Large intestine (tissue), 3 donors: Measurements from ENCODE around the gene SEPHS1. TPM values are rescaled to one million over a fixed set of nuclear protein-coding genes. Genes with fewer than 3 reads are reported as not detected.

Experiments used
- DNase-seq, 2 donors: peaks; one replicate each; pipeline versions ENCODE4 v3.0.0 to v3.0.0-alpha.2; 2013
- H3K27ac ChIP-seq: one replicate; pipeline ENCODE4 v1.5.1; 2013; ENCODE audit warnings: low read length
- H3K27me3 ChIP-seq: 2 replicates; pipeline ENCODE4 v1.6.1; 2013; ENCODE audit warnings: low read length; ENCODE audit not compliant: control insufficient read depth, insufficient read depth
- H3K36me3 ChIP-seq: 2 replicates; pipeline ENCODE4 v1.6.1; 2013; ENCODE audit warnings: low read length; ENCODE audit not compliant: control insufficient read depth, insufficient read depth
- H3K4me1 ChIP-seq: one replicate; pipeline ENCODE4 v1.6.1; 2013; ENCODE audit warnings: low read length; ENCODE audit not compliant: control insufficient read depth, insufficient read depth
- H3K4me3 ChIP-seq: one replicate; pipeline ENCODE4 v1.5.1; 2013; ENCODE audit warnings: low read length
- H3K9me3 ChIP-seq: one replicate; pipeline ENCODE4 v1.6.1; 2013; ENCODE audit warnings: mild to moderate bottlenecking, low read depth, low read length, moderate library complexity; ENCODE audit not compliant: control insufficient read depth
- WGBS: methylation state at CpG from one replicate; pipeline ENCODE4 v1.1.5; 2013; ENCODE audit warnings: low lambda C conversion rate; ENCODE audit not compliant: insufficient coverage; 5-methylcytosine and 5-hydroxymethylcytosine counted together
- polyA plus RNA-seq: library from polyadenylated mRNA; unstranded; fragments of 120-200 nt; gene quantifications from one replicate; pipeline ENCODE4 v1.2.1, GENCODE V29; 2013

SEPHS1 gene
- polyA plus RNA-seq, 1 donor, result 51.3 TPM

DNA sequence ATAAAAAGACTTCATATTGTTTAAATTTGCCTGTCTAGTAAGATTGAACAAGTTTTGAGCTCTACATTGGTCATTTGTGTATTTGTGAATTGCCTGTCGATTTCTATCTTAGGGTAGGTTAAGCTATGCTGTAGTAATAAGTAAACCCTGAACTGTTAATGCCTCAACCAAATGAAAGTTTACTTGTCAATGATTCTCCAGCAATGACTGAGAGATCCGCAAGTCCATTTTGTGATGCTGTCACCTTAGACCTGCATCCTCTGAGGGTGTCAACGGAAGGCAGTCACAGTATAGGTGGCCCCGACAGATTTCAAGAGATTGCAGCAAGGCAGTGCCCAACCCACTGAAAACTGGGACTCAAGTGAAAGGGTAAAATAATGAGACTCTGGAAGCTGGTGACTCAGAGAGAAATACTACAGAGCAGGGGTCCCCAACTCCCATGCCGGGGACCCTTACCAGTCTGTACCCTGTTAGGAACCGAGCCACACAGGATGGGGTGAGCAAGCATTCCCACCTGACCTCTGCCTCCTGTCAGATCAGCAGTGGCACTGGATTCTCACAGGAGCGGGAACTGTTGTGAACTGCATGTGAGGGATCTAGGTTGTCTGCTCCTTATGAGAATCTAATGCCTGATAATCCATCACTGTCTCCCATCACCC lies 37.4 kb downstream of the SEPHS1 start:
- 40% methylated on average over 1 of the region's 7 CpGs for WGBS
- Histone ChIP-seq H3K36me3 (no peaks in the 10 kb centered on the region), H3K4me1 (no peaks in the 10 kb centered on the region), H3K27me3 (no peaks in the 10 kb centered on the region), H3K9me3 (no peaks in the 10 kb centered on the region), H3K4me3 (no peak overlapping the region), H3K27ac (no peak overlapping the region)
- no peak for DNase-seq

DNA sequence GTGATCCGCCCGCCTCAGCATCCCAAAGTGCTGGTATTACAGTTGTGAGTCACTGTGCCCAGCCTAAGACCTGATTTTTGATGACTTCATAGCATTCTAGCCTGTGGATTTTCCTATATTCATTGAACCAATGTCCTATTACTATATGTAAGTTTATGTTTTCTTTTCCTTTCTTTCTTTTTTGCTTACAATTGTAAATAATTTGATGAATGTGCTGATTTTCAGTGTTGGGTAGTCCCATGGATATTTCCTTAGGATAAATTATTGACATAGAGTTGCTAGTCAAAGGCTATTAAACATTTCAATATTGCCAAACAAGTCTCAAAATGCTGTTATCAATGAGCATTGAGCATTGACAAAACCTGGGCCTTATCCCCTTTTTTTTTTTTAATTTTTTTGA lies 38.3 kb downstream of the SEPHS1 start:
- H3K9me3 ChIP-seq, result no peaks in the 10 kb centered on the region
- no CpG with 5 or more reads among the region's 2 CpGs for WGBS
- H3K27me3 ChIP-seq, result no peaks in the 10 kb centered on the region
- no peaks in the 10 kb centered on the region for H3K4me1 ChIP-seq
- H3K36me3 ChIP-seq, result no peaks in the 10 kb centered on the region
- H3K27ac ChIP-seq, result no peak overlapping the region
- no peak for DNase-seq
- H3K4me3 ChIP-seq, result no peak overlapping the region

DNA sequence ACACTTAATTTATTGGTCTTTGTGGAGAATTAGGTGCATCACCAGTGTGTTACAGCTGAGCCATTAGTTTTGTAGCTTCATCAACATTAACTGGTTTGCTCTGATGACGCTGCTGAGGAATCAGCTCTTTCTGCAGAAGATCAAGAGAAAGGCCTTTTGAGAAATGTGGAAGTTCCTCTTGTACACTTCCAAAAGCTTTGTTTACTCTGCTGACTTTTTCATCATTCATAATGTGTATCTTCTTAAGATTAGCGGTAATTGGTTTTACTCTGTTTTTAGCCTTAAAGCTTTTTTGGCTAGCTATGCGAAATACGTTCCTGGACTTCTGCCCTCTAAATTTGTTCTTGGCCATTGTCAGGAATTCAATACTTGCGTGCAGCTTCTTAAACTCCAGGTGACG lies 40.0 kb downstream of the SEPHS1 start:
- Histone ChIP-seq H3K9me3 (no peaks in the 10 kb centered on the region), H3K4me1 (no peaks in the 10 kb centered on the region), H3K27me3 (no peaks in the 10 kb centered on the region), H3K36me3 (no peaks in the 10 kb centered on the region), H3K4me3 (no peak overlapping the region), H3K27ac (no peak overlapping the region)
- no peak for DNase-seq
- WGBS, result 80% methylated on average over 1 of the region's 6 CpGs

DNA sequence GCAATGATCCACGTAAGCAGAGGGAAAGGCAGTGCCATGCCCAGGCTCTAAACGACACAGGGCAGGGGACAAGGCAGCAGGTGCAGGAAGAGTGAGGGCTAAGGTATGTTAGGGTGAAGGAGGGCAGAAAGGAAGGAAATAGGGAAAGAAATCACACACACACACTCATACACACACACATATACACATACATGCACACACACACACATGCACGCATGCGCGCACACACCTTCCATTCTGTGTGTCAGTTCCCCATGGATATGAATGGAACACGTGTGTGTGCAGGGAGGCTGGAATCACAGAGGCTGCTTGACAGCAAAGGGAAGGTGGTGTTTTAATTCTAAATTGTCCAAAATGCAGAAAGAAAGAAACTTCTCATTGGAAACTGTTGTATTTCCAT lies 42.0 kb downstream of the SEPHS1 start:
- H3K36me3 ChIP-seq, result no peaks in the 10 kb centered on the region
- no CpG with 5 or more reads among the region's 6 CpGs for WGBS
- peaks cover 3% of the 10 kb centered on the region for H3K4me1 ChIP-seq
- no peak overlapping the region for H3K4me3 ChIP-seq
- H3K27ac ChIP-seq, result no peak overlapping the region
- no peaks in the 10 kb centered on the region for H3K27me3 ChIP-seq
- H3K9me3 ChIP-seq, result no peaks in the 10 kb centered on the region
- DNase-seq, result no peak

DNA sequence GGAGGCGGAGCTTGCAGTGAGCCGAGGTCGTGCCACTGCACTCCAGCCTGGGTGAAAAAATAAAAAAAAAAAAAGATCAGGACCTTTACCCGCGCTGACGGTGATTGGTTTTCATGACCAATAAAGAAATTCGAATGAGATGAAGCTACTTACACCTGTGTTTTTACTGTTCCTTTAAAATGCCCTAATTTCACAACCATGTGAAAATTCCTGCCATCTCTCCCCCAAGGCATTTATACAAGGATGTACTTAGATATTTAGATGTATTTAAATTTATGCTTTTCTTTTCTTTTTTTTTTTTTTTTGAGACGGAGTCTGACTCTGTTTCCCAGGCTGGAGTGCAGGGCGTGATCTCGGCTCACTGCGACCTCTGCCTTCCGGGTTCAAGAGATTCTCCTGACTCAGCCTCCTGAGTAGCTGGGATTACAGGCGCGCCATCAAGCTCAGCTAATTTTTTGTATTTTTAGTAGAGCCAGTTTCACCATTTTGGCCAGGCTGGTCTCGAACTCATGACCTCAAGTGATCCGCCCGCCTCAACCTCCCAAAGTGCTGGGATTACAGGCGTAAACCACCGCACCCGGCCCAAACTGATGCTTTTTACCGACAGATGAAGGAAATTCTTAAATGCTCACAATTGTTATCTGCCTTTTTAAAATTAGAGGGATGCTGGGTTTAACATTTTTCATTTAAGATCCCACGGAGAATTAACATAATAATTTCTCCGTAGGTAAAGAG lies 45.1 kb downstream of the SEPHS1 start:
- peaks cover 8% of the 10 kb centered on the region for H3K4me1 ChIP-seq
- no peaks in the 10 kb centered on the region for H3K9me3 ChIP-seq
- no peak overlapping the region for H3K4me3 ChIP-seq
- no peaks in the 10 kb centered on the region for H3K36me3 ChIP-seq
- H3K27me3 ChIP-seq, result no peaks in the 10 kb centered on the region
- H3K27ac ChIP-seq, result no peak overlapping the region
- DNase-seq, result no peak
- 87% methylated on average over 3 of the region's 23 CpGs for WGBS

DNA sequence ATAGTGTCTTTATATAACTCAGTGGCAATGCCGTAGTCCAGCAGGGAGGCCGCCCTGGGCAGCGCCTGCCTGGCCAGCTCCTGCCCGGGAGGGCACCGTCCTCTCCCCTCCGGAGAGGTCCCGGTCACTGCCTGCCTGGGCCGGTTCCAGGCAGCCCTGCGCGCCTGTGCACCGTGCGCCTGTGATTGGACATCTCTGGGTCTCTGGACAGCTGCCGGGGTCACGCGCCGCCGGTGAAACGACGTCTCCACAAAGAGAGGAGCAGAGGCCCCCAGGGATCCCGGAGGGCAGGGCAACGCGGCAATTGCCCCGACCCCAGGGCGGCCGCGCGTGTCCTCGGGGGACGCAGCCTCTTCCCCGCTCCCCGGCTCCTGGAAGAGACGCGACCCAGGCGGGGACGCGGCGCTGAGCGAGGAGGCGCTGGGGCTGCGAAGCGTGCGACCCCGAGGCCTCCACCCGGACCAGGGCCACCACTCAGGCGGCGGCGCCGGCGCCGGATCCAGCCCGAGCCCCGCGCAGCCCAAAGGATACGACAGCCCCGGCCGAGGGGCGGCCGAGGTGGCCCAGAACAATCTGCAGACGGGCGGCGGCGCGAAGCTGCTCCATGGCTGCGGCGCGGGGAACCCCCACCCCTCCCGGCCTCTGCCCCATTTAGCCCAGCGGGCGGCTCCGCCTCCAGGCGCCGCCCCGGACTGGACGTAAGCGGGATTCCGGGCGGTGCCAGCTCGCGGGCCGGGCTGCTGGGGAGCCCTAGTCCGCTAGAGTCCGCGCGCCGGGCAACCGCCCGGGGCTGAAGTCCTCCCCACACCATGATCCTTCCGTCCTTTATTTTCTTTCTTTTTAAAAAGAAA lies 48.4 kb downstream of the SEPHS1 start, which contains the start of gene PHYH:
TSS of gene PHYH (minus strand) at position 628 of the 851 bp plus-strand sequence. CDS start at position 606, 22 bp downstream.
- no peaks in the 10 kb centered on the region for H3K27me3 ChIP-seq
- peak; percentile 89 to 93 for DNase-seq
- H3K36me3 ChIP-seq, result peaks cover 3% of the 10 kb centered on the region
- no peaks in the 10 kb centered on the region for H3K9me3 ChIP-seq
- peaks cover 8% of the 10 kb centered on the region for H3K4me1 ChIP-seq
- WGBS, result no CpG with 5 or more reads among the region's 88 CpGs
- H3K4me3 ChIP-seq, result peak within 1 kb of the TSS; percentile 67
- peak within 1 kb of the TSS; percentile 75 for H3K27ac ChIP-seq

DNA sequence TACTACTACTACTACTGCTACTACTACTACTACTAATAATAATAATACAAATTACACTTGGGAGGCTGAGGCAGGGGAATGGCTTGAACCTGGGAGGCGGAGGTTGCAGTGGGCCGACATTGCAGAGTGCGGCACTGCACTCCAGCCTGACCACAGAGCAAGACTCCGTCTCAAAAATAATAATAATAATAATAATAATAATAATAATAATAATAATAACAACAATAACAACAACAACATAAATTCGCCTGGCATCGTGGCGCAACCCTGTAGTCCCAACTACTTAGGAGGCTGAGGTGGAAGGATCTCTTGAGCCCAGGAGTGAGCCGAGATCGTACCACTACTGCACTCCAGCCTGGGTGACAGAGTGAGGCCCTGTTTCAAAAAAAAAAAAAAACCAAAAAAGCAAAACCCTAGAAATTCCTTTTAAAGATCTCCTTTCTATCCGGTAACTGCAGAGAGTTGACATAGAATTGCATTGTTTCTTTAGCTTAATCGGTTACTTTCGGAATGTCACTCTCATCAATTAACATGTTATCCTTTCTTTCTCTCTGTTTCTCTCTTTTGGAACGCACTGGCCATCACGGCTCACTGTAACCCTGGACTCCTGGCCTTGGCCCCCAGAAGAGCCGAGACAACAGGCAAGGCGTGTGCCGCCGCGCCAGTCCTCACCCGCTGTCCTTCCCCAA lies 49.2 kb downstream of the SEPHS1 start:
- Histone ChIP-seq H3K4me1 (peaks cover 8% of the 10 kb centered on the region), H3K9me3 (no peaks in the 10 kb centered on the region), H3K27ac (peak overlapping the region; percentile 75), H3K4me3 (peak overlapping the region; percentile 67), H3K27me3 (no peaks in the 10 kb centered on the region), H3K36me3 (peaks cover 9% of the 10 kb centered on the region)
- DNase-seq, result no peak
- WGBS, result 69% methylated on average over 3 of the region's 20 CpGs

DNA sequence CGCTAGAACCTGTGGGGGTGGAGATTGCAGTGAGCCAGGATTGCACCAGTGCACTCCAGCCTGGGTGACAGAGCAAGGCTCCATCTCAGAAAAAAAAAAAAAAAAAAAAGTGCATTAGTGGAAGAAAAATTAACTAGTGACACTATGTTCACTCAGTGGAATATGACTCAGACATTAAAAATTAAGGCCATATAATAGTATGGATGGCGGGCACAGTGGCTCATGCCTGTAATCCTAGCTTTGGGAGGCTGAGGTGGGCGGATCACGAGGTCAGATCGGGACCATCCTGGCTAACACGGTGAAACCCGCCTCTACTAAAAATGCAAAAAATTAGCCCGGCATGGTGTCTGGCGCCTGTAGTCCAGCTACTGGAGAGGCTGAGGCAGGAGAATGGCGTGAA lies 51.6 kb downstream of the SEPHS1 start:
- DNase-seq, result no peak
- H3K9me3 ChIP-seq, result no peaks in the 10 kb centered on the region
- no peak overlapping the region for H3K27ac ChIP-seq
- 100% methylated on average over 1 of the region's 10 CpGs for WGBS
- H3K4me1 ChIP-seq, result peaks cover 7% of the 10 kb centered on the region
- peaks cover 16% of the 10 kb centered on the region for H3K36me3 ChIP-seq
- H3K4me3 ChIP-seq, result no peak overlapping the region
- no peaks in the 10 kb centered on the region for H3K27me3 ChIP-seq

DNA sequence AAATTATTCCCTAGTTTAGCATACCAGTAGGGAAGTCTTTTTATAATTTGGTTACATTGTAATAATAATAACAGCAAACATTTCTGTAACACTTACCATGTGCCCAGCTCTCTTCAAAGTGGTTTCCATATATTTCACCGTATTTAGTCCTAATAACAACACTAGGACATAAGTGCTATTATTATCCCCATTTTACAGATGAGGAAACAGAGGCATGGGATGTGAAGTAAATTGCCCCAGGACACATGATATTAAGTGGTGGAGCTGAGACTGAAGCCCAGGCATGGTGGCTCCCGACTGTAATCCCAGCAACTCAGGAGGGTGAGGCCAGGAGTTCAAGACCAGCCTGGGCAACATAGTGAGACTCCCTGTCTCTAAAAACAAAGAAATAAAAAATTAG lies 53.3 kb downstream of the SEPHS1 start:
- Histone ChIP-seq H3K27ac (no peak overlapping the region), H3K36me3 (peaks cover 19% of the 10 kb centered on the region), H3K27me3 (no peaks in the 10 kb centered on the region), H3K4me1 (no peaks in the 10 kb centered on the region), H3K4me3 (no peak overlapping the region), H3K9me3 (no peaks in the 10 kb centered on the region)
- WGBS, result no CpG with 5 or more reads among the region's 2 CpGs
- no peak for DNase-seq
